WTC11 (cell line): ENCODE results near the gene GAB2.

ENCODE experiments used
- AR ChIP-seq: fragments of 250-450 bp; sonication (Bioruptor Pico); IDR thresholded peaks from 2 replicates; pipeline ENCODE4 v1.9.0; 2021; ENCODE audit warnings: mild to moderate bottlenecking
- CTCF ChIP-seq: fragments of 200-600 bp; IDR thresholded peaks from 2 replicates; pipeline ENCODE4 v1.8.0; 2022; ENCODE audit warnings: antibody characterized with exemption
- ESRRA ChIP-seq: sonication (generic); formaldehyde crosslinking; IDR thresholded peaks from 2 replicates; pipeline ENCODE4 v1.8.1; 2022; ENCODE audit warnings: mild to moderate bottlenecking, missing genetic modification reagents, borderline replicate concordance
- JUN ChIP-seq: sonication (generic); formaldehyde crosslinking; IDR thresholded peaks from 2 replicates; pipeline ENCODE4 v1.8.0; 2023; ENCODE audit warnings: mild to moderate bottlenecking, missing genetic modification reagents
- MAX ChIP-seq: sonication (generic); formaldehyde crosslinking; IDR thresholded peaks from 2 replicates; pipeline ENCODE4 v1.8.0; 2022; ENCODE audit warnings: mild to moderate bottlenecking, missing genetic modification reagents
- PREB ChIP-seq: sonication (generic); formaldehyde crosslinking; IDR thresholded peaks from 2 replicates; pipeline ENCODE4 v1.8.1; 2022; ENCODE audit warnings: mild to moderate bottlenecking, missing genetic modification reagents, moderate library complexity, borderline replicate concordance
- ZNF281 ChIP-seq: sonication (generic); formaldehyde crosslinking; IDR thresholded peaks from 2 replicates; pipeline ENCODE4 v1.8.0; 2023; ENCODE audit warnings: mild to moderate bottlenecking, missing genetic modification reagents
- TF ChIP-seq, protein P1 (sequence below): sonication (generic); formaldehyde crosslinking; IDR thresholded peaks from 2 replicates; pipeline ENCODE4 v1.8.0; 2022; ENCODE audit warnings: mild to moderate bottlenecking, missing genetic modification reagents
- TF ChIP-seq, protein P2 (sequence below): sonication (generic); formaldehyde crosslinking; IDR thresholded peaks from 2 replicates; pipeline ENCODE4 v1.8.0; 2023; ENCODE audit warnings: missing genetic modification reagents, mild to moderate bottlenecking, borderline replicate concordance

- TF ChIP-seq, protein P1, sequence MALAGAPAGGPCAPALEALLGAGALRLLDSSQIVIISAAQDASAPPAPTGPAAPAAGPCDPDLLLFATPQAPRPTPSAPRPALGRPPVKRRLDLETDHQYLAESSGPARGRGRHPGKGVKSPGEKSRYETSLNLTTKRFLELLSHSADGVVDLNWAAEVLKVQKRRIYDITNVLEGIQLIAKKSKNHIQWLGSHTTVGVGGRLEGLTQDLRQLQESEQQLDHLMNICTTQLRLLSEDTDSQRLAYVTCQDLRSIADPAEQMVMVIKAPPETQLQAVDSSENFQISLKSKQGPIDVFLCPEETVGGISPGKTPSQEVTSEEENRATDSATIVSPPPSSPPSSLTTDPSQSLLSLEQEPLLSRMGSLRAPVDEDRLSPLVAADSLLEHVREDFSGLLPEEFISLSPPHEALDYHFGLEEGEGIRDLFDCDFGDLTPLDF (CRISPR knock-in tag) = no peak
- TF ChIP-seq CTCF (no peak), PREB (CRISPR knock-in tag) (no peak), MAX (CRISPR knock-in tag) (no peak), JUN (CRISPR knock-in tag) (no peak), ESRRA (CRISPR knock-in tag) (no peak), AR (CRISPR knock-in tag) (no peak), ZNF281 (CRISPR knock-in tag) (no peak)
- TF ChIP-seq, protein P2, sequence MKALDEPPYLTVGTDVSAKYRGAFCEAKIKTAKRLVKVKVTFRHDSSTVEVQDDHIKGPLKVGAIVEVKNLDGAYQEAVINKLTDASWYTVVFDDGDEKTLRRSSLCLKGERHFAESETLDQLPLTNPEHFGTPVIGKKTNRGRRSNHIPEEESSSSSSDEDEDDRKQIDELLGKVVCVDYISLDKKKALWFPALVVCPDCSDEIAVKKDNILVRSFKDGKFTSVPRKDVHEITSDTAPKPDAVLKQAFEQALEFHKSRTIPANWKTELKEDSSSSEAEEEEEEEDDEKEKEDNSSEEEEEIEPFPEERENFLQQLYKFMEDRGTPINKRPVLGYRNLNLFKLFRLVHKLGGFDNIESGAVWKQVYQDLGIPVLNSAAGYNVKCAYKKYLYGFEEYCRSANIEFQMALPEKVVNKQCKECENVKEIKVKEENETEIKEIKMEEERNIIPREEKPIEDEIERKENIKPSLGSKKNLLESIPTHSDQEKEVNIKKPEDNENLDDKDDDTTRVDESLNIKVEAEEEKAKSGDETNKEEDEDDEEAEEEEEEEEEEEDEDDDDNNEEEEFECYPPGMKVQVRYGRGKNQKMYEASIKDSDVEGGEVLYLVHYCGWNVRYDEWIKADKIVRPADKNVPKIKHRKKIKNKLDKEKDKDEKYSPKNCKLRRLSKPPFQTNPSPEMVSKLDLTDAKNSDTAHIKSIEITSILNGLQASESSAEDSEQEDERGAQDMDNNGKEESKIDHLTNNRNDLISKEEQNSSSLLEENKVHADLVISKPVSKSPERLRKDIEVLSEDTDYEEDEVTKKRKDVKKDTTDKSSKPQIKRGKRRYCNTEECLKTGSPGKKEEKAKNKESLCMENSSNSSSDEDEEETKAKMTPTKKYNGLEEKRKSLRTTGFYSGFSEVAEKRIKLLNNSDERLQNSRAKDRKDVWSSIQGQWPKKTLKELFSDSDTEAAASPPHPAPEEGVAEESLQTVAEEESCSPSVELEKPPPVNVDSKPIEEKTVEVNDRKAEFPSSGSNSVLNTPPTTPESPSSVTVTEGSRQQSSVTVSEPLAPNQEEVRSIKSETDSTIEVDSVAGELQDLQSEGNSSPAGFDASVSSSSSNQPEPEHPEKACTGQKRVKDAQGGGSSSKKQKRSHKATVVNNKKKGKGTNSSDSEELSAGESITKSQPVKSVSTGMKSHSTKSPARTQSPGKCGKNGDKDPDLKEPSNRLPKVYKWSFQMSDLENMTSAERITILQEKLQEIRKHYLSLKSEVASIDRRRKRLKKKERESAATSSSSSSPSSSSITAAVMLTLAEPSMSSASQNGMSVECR (CRISPR knock-in tag) = no peak
Observed at GRCh38 chr11:78291503-78292108, 126.0 kb downstream of the GAB2 start.
